Measurements from ENCODE around the gene TMEM201. TPM values are rescaled to one million over a fixed set of nuclear protein-coding genes. Genes with fewer than 3 reads are reported as not detected.

TMEM201 gene
- total and polyA plus RNA-seq, 4 donors, result 1.5 to 3.5 (median 2.9) TPM

DNA sequence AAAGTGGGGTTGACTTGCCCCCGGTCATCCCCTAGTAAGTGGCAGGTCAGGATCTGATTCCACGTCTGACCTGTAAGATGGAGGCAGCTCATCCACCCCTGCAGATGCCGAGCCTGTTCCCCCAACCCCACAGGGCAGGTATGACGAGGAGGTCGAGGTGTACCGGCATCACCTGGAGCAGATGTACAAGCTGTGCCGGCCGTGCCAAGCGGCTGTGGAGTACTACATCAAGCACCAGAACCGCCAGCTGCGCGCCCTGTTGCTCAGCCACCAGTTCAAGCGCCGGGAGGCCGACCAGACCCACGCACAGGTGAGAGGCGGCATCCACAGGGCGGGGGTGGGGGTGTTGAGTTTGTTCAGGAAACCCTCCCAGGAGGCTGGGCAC is 9.6 kb downstream of the TMEM201 start:
- Histone ChIP-seq H3K27me3 (ENCODE audit: control insufficient read depth in 4 of 4, insufficient read depth in 4 of 4, low read length in 3 of 4) (no peaks in the 10 kb centered on the region), H3K27ac (ENCODE audit: low read depth in 1 of 2, low read length in 2 of 2) (no peak overlapping the region), H3K9me3 (ENCODE audit: control insufficient read depth in 4 of 4, low read length in 3 of 4) (no peaks in the 10 kb centered on the region), H3K9ac (ENCODE audit: low read depth in 1 of 2, low read length in 2 of 2) (no peak overlapping the region), H3K4me1 (ENCODE audit: control insufficient read depth in 4 of 4, insufficient read depth in 4 of 4, low read length in 3 of 4) (peaks cover 2 to 16% (median 6%) of the 10 kb centered on the region in 4 donors), H3K36me3 (ENCODE audit: control insufficient read depth in 4 of 4, insufficient read depth in 3 of 4, low read depth in 1 of 4, low read length in 3 of 4) (peaks cover 0 to 9% (median 5%) of the 10 kb centered on the region in 4 donors), H3K4me3 (ENCODE audit: low read depth in 1 of 3, low read length in 3 of 3) (no peak overlapping the region)
- 96% methylated on average over 18 of the region's 18 CpGs for WGBS
- no peak for DNase-seq (ENCODE audit: low spot score)
- TF ChIP-seq, protein P1, sequence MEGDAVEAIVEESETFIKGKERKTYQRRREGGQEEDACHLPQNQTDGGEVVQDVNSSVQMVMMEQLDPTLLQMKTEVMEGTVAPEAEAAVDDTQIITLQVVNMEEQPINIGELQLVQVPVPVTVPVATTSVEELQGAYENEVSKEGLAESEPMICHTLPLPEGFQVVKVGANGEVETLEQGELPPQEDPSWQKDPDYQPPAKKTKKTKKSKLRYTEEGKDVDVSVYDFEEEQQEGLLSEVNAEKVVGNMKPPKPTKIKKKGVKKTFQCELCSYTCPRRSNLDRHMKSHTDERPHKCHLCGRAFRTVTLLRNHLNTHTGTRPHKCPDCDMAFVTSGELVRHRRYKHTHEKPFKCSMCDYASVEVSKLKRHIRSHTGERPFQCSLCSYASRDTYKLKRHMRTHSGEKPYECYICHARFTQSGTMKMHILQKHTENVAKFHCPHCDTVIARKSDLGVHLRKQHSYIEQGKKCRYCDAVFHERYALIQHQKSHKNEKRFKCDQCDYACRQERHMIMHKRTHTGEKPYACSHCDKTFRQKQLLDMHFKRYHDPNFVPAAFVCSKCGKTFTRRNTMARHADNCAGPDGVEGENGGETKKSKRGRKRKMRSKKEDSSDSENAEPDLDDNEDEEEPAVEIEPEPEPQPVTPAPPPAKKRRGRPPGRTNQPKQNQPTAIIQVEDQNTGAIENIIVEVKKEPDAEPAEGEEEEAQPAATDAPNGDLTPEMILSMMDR (IDR thresholded peaks at IDR 0.05; ENCODE audit: low read depth, low read length, missing input control), result no peak

DNA sequence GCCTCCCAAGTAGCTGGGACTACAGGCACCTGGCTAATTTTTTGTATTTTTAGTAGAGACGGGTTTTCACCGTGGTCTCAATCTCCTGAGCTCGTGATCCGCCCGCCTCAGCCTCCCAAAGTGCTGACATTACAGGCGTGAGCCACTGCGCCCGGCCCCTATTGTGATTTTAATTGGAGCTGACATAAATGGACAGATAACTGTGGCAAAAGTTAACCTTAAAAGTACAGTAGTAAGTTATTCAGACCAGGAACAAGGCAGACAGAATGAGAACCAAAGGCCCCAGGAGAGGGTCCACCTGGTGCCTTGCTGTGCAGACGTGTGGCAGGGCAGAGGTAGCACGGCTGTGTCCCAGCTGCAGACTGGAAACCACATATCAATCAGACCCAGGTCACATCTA is 11.0 kb downstream of the TMEM201 start:
- H3K36me3 ChIP-seq (ENCODE audit: control insufficient read depth in 4 of 4, insufficient read depth in 3 of 4, low read depth in 1 of 4, low read length in 3 of 4), result peaks cover 0 to 9% (median 5%) of the 10 kb centered on the region in 4 donors
- WGBS, result 97% methylated on average over 10 of the region's 10 CpGs

DNA sequence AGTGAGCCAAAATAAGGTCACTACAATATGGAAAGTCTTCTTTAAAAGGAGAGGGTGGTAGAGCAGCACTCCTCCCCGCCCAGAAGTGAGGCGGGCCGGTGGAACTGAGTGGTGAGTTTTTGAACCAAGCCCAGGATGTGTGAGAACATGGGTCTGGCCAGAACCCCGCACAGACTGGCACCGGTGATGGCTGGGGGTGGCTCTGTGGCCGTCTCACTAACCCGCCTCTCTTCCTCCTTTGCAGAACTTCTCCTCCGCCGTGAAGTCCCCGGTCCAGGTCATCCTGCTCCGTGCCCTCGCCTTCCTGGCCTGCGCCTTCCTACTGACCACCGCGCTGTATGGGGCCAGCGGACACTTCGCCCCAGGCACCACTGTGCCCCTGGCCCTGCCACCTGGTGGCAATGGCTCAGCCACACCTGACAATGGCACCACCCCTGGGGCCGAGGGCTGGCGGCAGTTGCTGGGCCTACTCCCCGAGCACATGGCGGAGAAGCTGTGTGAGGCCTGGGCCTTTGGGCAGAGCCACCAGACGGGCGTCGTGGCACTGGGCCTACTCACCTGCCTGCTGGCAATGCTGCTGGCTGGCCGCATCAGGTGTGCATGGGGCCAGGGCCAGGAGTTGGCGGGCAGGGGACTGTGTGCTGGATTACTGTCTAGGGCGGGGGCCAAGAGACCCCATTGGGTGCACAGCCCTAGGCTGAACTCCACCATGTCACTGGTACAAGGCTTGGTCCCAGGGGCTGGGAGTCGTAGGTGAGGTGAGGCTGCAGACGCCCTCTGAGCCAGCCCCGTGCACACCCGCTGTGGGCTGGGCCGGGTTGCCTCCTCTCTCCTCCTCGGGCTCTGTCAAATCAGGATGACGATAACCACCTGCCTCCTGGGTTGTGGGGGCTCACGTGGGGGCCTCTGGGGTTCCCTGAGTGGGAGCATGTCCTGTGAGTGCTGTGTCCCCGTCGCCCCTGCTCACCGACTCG is 12.4 kb downstream of the TMEM201 start:
- WGBS, result 97% methylated on average over 39 of the region's 39 CpGs
- Histone ChIP-seq H3K9me3 (ENCODE audit: control insufficient read depth in 4 of 4, low read length in 3 of 4) (no peaks in the 10 kb centered on the region), H3K27ac (ENCODE audit: low read depth in 1 of 2, low read length in 2 of 2) (no peak overlapping the region), H3K4me1 (ENCODE audit: control insufficient read depth in 4 of 4, insufficient read depth in 4 of 4, low read length in 3 of 4) (peaks cover 0 to 5% (median 4%) of the 10 kb centered on the region in 4 donors), H3K27me3 (ENCODE audit: control insufficient read depth in 4 of 4, insufficient read depth in 4 of 4, low read length in 3 of 4) (no peaks in the 10 kb centered on the region), H3K36me3 (ENCODE audit: control insufficient read depth in 4 of 4, insufficient read depth in 3 of 4, low read depth in 1 of 4, low read length in 3 of 4) (peaks cover 0 to 9% (median 5%) of the 10 kb centered on the region in 4 donors), H3K4me3 (ENCODE audit: low read depth in 1 of 3, low read length in 3 of 3) (no peak overlapping the region), H3K9ac (ENCODE audit: low read depth in 1 of 2, low read length in 2 of 2) (no peak overlapping the region)
- TF ChIP-seq FOXA1 (IDR thresholded peaks at IDR 0.05), result no peak
- TF ChIP-seq, protein P1 (IDR thresholded peaks at IDR 0.05; ENCODE audit: low read depth, low read length, missing input control), result no peak
- TF ChIP-seq RXRA (IDR thresholded peaks at IDR 0.05), result no peak
- TF ChIP-seq, protein P2, sequence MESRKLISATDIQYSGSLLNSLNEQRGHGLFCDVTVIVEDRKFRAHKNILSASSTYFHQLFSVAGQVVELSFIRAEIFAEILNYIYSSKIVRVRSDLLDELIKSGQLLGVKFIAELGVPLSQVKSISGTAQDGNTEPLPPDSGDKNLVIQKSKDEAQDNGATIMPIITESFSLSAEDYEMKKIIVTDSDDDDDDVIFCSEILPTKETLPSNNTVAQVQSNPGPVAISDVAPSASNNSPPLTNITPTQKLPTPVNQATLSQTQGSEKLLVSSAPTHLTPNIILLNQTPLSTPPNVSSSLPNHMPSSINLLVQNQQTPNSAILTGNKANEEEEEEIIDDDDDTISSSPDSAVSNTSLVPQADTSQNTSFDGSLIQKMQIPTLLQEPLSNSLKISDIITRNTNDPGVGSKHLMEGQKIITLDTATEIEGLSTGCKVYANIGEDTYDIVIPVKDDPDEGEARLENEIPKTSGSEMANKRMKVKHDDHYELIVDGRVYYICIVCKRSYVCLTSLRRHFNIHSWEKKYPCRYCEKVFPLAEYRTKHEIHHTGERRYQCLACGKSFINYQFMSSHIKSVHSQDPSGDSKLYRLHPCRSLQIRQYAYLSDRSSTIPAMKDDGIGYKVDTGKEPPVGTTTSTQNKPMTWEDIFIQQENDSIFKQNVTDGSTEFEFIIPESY (IDR thresholded peaks at IDR 0.05), result no peak
- TF ChIP-seq JUND (IDR thresholded peaks at IDR 0.05), result no peak
- no peak for TF ChIP-seq SP1 (IDR thresholded peaks at IDR 0.05)
- TF ChIP-seq NR2F2 (IDR thresholded peaks at IDR 0.05), result no peak
- TF ChIP-seq, protein P3, sequence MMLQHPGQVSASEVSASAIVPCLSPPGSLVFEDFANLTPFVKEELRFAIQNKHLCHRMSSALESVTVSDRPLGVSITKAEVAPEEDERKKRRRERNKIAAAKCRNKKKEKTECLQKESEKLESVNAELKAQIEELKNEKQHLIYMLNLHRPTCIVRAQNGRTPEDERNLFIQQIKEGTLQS (IDR thresholded peaks at IDR 0.05), result no peak
- no peak for TF ChIP-seq EGR1 (IDR thresholded peaks at IDR 0.05; ENCODE audit: low read depth in 2 of 2)
- TF ChIP-seq, protein P4, sequence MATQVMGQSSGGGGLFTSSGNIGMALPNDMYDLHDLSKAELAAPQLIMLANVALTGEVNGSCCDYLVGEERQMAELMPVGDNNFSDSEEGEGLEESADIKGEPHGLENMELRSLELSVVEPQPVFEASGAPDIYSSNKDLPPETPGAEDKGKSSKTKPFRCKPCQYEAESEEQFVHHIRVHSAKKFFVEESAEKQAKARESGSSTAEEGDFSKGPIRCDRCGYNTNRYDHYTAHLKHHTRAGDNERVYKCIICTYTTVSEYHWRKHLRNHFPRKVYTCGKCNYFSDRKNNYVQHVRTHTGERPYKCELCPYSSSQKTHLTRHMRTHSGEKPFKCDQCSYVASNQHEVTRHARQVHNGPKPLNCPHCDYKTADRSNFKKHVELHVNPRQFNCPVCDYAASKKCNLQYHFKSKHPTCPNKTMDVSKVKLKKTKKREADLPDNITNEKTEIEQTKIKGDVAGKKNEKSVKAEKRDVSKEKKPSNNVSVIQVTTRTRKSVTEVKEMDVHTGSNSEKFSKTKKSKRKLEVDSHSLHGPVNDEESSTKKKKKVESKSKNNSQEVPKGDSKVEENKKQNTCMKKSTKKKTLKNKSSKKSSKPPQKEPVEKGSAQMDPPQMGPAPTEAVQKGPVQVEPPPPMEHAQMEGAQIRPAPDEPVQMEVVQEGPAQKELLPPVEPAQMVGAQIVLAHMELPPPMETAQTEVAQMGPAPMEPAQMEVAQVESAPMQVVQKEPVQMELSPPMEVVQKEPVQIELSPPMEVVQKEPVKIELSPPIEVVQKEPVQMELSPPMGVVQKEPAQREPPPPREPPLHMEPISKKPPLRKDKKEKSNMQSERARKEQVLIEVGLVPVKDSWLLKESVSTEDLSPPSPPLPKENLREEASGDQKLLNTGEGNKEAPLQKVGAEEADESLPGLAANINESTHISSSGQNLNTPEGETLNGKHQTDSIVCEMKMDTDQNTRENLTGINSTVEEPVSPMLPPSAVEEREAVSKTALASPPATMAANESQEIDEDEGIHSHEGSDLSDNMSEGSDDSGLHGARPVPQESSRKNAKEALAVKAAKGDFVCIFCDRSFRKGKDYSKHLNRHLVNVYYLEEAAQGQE (IDR thresholded peaks at IDR 0.05), result no peak
- TF ChIP-seq YY1 (IDR thresholded peaks at IDR 0.05), result no peak
- no peak for TF ChIP-seq TAF1 (conservative IDR thresholded peaks at IDR 0.05)
- no peak for TF ChIP-seq RAD21 (IDR thresholded peaks at IDR 0.05)
- no peak for TF ChIP-seq HNF4G (IDR thresholded peaks at IDR 0.05)
- DNase-seq (ENCODE audit: low spot score), result no peak

More for the DNA sequence above, 11.0 kb downstream of the TMEM201 start:
- H3K9me3 ChIP-seq (ENCODE audit: control insufficient read depth in 4 of 4, low read length in 3 of 4), result no peaks in the 10 kb centered on the region
- H3K27me3 ChIP-seq (ENCODE audit: control insufficient read depth in 4 of 4, insufficient read depth in 4 of 4, low read length in 3 of 4), result no peaks in the 10 kb centered on the region
- no peak for DNase-seq (ENCODE audit: low spot score)
- H3K4me3 ChIP-seq (ENCODE audit: low read depth in 1 of 3, low read length in 3 of 3), result no peak overlapping the region
- H3K27ac ChIP-seq (ENCODE audit: low read depth in 1 of 2, low read length in 2 of 2), result no peak overlapping the region
- peaks cover 0 to 8% (median 6%) of the 10 kb centered on the region in 4 donors for H3K4me1 ChIP-seq (ENCODE audit: control insufficient read depth in 4 of 4, insufficient read depth in 4 of 4, low read length in 3 of 4)
- no peak overlapping the region for H3K9ac ChIP-seq (ENCODE audit: low read depth in 1 of 2, low read length in 2 of 2)
- TF ChIP-seq NR2F2 (IDR thresholded peaks at IDR 0.05) (no peak), RXRA (IDR thresholded peaks at IDR 0.05) (no peak), JUND (IDR thresholded peaks at IDR 0.05) (no peak), HNF4A (conservative IDR thresholded peaks at IDR 0.05) (no peak), FOXA2 (IDR thresholded peaks at IDR 0.05) (no peak), SP1 (IDR thresholded peaks at IDR 0.05) (no peak)
